Endothelial cell (in vitro differentiated cells): Measurements from ENCODE around the gene MPO. TPM values are rescaled to one million over a fixed set of nuclear protein-coding genes. Genes with fewer than 3 reads are reported as not detected.

Experiments
- DNase-seq: peaks from one replicate; pipeline ENCODE4 v3.0.0; 2021; ENCODE audit warnings: low spot score
- H3K27ac Mint-ChIP-seq: one replicate; pipeline ENCODE4 v1.8.0; 2021; ENCODE audit warnings: mixed read lengths, inconsistent platforms; ENCODE audit not compliant: unreplicated experiment
- H3K27me3 Mint-ChIP-seq: one replicate; pipeline ENCODE4 v1.8.0; 2021; ENCODE audit warnings: mild to moderate bottlenecking, moderate library complexity, mixed read lengths, inconsistent platforms; ENCODE audit not compliant: unreplicated experiment
- H3K36me3 Mint-ChIP-seq: one replicate; pipeline ENCODE4 v1.8.0; 2021; ENCODE audit warnings: mild to moderate bottlenecking, low read depth, mixed read lengths, inconsistent platforms; ENCODE audit not compliant: unreplicated experiment
- H3K4me1 Mint-ChIP-seq: one replicate; pipeline ENCODE4 v1.8.0; 2021; ENCODE audit warnings: mild to moderate bottlenecking, mixed read lengths, inconsistent platforms; ENCODE audit not compliant: unreplicated experiment
- H3K4me3 Mint-ChIP-seq: one replicate; pipeline ENCODE4 v1.8.0; 2021; ENCODE audit warnings: mild to moderate bottlenecking, mixed read lengths, inconsistent platforms; ENCODE audit not compliant: unreplicated experiment
- H3K9me3 Mint-ChIP-seq: one replicate; pipeline ENCODE4 v1.8.0; 2021; ENCODE audit warnings: mixed read lengths, inconsistent platforms; ENCODE audit not compliant: unreplicated experiment
- total RNA-seq: library from RNA; stranded (reverse); fragmentation: NEBNext Ultra II Directional; extraction: Animal tissue kit (Norgen Biotek cat#: 25700); gene quantifications from one replicate; pipeline ENCODE4 v1.2.1, GENCODE V29; 2021; ENCODE audit not compliant: unreplicated experiment
- TF ChIP-seq, protein P1 (sequence below): fragments of 200-600 bp; sonication (generic); IDR thresholded peaks from one replicate; pipeline ENCODE4 v1.5.0; 2021; ENCODE audit warnings: antibody characterized with exemption; ENCODE audit not compliant: unreplicated experiment

MPO gene
- total RNA-seq, 1 donor from 2014 or later, result not detected

DNA sequence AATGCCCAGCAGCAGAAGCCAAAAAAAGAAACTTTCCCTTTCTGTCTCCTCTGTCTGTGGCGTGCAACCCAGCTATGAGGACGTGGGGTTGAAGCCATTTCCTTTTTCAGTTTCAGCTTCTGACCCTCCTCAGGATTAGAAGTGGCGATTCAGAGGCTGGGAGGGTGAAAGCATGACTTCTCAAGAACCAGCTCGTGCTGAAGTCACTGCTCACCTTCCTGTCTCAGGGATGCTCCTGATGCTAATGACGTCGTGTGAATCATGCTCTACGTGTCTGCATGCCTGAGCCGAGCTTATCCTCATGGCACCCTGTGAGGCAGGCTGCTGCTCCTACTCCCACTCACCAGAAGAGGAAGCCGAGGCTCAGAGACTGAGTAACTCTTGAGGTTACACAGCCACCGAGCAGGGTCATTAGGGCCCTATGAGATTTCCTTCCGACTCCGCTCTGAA lies 48.0 kb downstream of the MPO start:
- TF ChIP-seq, protein P1, sequence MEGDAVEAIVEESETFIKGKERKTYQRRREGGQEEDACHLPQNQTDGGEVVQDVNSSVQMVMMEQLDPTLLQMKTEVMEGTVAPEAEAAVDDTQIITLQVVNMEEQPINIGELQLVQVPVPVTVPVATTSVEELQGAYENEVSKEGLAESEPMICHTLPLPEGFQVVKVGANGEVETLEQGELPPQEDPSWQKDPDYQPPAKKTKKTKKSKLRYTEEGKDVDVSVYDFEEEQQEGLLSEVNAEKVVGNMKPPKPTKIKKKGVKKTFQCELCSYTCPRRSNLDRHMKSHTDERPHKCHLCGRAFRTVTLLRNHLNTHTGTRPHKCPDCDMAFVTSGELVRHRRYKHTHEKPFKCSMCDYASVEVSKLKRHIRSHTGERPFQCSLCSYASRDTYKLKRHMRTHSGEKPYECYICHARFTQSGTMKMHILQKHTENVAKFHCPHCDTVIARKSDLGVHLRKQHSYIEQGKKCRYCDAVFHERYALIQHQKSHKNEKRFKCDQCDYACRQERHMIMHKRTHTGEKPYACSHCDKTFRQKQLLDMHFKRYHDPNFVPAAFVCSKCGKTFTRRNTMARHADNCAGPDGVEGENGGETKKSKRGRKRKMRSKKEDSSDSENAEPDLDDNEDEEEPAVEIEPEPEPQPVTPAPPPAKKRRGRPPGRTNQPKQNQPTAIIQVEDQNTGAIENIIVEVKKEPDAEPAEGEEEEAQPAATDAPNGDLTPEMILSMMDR, result no peak
- no peaks in the 10 kb centered on the region for H3K9me3 Mint-ChIP-seq
- H3K27me3 Mint-ChIP-seq, result peaks cover 3% of the 10 kb centered on the region
- peaks cover 5% of the 10 kb centered on the region for H3K4me1 Mint-ChIP-seq
- H3K27ac Mint-ChIP-seq, result no peak overlapping the region
- DNase-seq, result no peak
- no peak overlapping the region for H3K4me3 Mint-ChIP-seq
- H3K36me3 Mint-ChIP-seq, result no peaks in the 10 kb centered on the region

DNA sequence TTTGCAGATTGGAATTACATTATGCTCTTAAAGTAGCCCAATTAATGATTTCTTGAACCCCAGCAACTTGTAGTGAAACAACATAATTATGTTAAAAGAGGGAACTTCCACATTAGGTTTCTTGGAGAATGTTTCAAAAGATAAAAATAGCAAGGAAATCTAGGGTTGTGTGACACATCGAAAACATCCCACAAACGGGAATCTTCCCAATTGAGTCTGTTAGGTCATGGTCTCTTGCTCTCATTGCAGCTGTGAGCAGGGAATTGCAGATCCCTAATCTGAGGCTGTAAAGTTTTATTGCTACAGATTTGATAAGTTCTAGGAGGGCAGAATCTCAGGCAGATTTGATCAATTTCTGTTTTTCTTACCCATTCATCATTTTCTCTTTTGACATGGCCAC lies 49.1 kb downstream of the MPO start:
- Mint-ChIP-seq H3K27me3 (peaks cover 3% of the 10 kb centered on the region), H3K36me3 (no peaks in the 10 kb centered on the region), H3K9me3 (no peaks in the 10 kb centered on the region), H3K27ac (no peak overlapping the region), H3K4me3 (no peak overlapping the region), H3K4me1 (peaks cover 5% of the 10 kb centered on the region)
- TF ChIP-seq, protein P1, result no peak
- DNase-seq, result no peak

- peaks cover under 1% of the 10 kb centered on the region for H3K4me1 Mint-ChIP-seq
- H3K27me3 Mint-ChIP-seq, result peaks cover 3% of the 10 kb centered on the region
- H3K9me3 Mint-ChIP-seq, result no peaks in the 10 kb centered on the region
- H3K36me3 Mint-ChIP-seq, result no peaks in the 10 kb centered on the region
- DNase-seq, result no peak
- no peak overlapping the region for H3K4me3 Mint-ChIP-seq
- H3K27ac Mint-ChIP-seq, result no peak overlapping the region
- TF ChIP-seq, protein P1, result no peak
Observed at GRCh38 chr17:58229881-58230280, 50.9 kb downstream of the MPO start.

DNA sequence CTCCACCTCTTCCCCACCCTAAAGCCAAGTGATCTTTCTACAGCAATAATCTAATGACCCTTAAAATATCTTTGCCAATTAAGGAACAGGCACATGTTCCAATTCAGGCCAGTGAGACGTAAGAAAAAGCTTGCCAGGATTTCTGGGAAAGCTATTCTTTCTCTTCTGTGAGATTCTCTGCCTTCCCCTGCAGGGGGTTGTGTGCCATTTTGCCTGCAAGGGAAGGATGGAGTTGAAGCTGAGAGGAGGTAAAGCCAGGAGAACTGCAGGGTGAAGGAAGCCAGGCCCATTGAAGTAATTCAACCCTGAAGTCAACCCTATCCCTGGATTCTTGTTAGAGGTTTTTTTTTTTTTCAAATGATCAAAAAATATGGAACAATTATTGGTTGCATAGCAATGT lies 51.4 kb downstream of the MPO start:
- H3K27ac Mint-ChIP-seq, result no peak overlapping the region
- peaks cover 3% of the 10 kb centered on the region for H3K27me3 Mint-ChIP-seq
- no peaks in the 10 kb centered on the region for H3K4me1 Mint-ChIP-seq
- TF ChIP-seq, protein P1, result no peak
- H3K4me3 Mint-ChIP-seq, result no peak overlapping the region
- DNase-seq, result no peak
- H3K36me3 Mint-ChIP-seq, result no peaks in the 10 kb centered on the region
- H3K9me3 Mint-ChIP-seq, result no peaks in the 10 kb centered on the region

- TF ChIP-seq, protein P1, result no peak
- DNase-seq, result no peak
- no peaks in the 10 kb centered on the region for H3K36me3 Mint-ChIP-seq
- no peaks in the 10 kb centered on the region for H3K9me3 Mint-ChIP-seq
- no peaks in the 10 kb centered on the region for H3K4me1 Mint-ChIP-seq
- peaks cover 5% of the 10 kb centered on the region for H3K27me3 Mint-ChIP-seq
- H3K4me3 Mint-ChIP-seq, result no peak overlapping the region
- H3K27ac Mint-ChIP-seq, result no peak overlapping the region
Observed at GRCh38 chr17:58228679-58229078, 52.1 kb downstream of the MPO start.
